Forelimb muscle (tissue), 1 donor: ENCODE measurements around the gene EFR3B. TPM values are rescaled to one million over a fixed set of nuclear protein-coding genes. Genes with fewer than 3 reads are reported as not detected.

Experiments
- DNase-seq: peaks from one replicate; pipeline ENCODE4 v3.0.0-alpha.2; 2013; ENCODE audit warnings: low read depth
- polyA plus RNA-seq: library from polyadenylated mRNA; unstranded; fragments of 120-200 nt; gene quantifications from one replicate; pipeline ENCODE4 v1.2.1, GENCODE V29; 2013; ENCODE audit not compliant: insufficient read length

The EFR3B gene
- polyA plus RNA-seq, 1 donor = 5.9 TPM

DNA sequence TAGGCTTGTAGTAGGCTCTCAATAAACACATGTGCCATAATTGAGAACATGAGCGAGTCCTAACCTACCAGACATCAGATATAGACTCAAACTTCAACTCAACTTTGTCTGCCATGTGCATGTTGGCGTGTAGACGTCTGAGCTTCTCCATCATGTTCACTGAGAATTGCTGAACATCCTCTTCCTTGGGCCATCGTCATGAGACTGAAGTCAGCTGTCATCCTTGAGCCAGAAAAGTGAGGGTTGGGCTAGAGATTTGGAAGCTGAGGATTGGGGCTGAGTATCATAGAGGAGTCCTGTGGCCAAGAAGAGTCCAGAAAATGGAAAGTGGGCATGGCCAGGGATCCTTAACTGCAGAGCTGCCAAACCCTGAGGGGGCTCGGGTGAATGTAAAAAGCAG lies 7.8 kb upstream of the EFR3B start:
- DNase-seq = no peak

DNA sequence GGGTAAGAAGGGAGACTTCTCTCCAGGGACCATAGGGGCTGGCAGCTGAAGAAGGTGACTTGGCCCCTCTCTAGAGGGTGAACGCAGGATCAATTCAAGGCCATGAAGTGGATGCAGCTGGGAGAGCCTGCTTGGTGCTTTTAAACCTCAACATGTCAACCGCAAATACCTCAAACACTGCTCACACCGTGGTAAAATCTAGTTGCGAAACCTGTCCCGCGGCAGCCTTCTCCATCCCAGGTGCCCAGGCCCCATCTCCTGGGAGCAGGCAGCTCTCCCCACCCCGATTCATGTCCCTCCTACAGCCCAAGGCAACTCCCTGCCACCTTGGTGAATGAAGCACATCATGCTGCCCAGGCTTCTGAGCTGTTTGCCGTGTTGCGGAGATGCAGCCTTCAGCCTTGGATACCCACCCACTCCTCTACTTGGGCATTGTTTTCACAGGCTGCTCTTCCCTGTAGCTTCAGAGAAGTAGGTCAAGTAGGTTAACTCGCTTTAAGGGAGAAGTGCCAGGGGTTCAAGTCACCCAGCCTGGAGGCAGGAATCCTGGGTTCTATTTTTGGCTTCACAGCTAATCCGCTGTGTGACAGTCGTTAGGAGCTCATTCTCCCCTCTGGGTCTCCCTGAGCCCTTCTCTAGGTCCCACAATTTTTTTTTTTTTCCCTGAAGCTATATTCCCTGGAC lies 6.2 kb upstream of the EFR3B start:
- no peak for DNase-seq

- no peak for DNase-seq
Observed at GRCh38 chr2:25036221-25036559, 5.7 kb upstream of the EFR3B start.

GRCh38 chr2:25039126-25039525 lies 2.8 kb upstream of the EFR3B start:
- no peak for DNase-seq

DNA sequence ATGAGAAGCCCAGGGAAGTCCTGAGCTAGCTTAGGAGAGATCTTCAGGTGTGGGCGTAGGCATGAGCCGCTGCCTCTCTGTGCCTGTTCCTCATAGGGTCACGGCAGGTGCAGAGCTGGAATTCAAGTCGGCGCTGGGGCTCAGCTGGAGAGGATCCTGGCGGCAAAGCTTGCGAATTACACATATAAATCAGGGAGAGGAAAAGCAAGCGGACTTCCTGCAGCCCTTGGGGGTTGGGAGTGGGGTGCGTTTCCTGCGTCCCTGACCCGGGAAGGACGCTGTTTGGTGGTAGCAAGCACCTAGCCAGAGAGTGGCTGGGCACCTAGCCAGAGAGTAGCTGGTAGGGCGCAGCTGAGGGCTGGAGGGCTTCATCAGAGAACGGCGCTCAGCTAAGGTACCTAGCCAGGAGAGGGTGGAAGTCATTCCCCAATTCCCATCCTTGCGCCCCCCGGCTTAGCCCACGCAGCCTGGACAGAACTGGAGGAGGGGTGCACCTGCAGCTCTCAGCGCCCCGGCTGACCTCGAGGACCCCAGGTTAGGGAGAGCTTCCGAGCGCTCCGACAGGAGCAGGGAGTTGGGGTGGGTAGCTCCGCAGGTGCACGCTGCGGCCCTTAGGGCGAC lies 459 bp upstream of the EFR3B start:
- no peak for DNase-seq

GRCh38 chr2:25042321-25043240 lies 705 bp downstream of the EFR3B start:
- DNase-seq = no peak

- no peak for DNase-seq
Observed at GRCh38 chr2:25043241-25043867, 1.5 kb downstream of the EFR3B start.

DNA sequence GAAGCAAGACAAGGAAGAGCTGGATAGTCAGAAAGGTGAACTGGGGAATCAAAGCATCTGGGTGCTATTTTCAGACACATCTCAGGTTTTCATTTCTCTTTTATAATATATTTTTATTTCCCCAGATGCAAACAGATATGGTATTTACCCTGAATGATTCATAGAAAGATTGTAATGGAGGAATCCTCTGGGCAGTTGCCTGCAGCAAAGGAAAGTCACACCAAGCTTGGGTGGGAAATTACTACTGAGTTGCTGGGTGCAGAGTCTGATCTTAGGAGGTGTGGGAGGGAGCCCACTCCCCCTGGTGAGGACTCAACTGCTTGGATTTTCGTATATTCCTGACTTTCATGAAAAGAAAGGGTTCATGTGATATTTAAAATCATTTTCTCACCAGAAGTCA lies 2.1 kb downstream of the EFR3B start:
- no peak for DNase-seq

DNA sequence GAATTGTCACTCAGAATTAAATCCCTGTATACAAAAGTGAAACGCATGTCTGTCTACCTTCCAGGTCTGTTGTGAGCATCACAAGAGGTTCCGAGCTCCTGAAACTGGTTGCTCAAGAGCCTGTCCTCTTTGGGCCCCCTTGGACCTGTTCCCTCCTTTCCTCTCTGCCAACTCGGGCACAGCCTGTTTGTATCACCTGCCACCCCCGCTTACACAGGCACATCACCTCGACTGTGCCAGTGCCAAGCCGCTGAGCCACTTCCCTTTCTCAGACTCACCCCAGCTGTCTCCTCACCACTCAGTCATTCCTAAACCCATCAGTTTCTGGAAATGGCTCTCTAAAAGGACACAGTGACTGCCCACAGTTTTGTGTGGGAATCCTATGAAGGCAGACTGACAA lies 3.1 kb downstream of the EFR3B start:
- no peak for DNase-seq

DNA sequence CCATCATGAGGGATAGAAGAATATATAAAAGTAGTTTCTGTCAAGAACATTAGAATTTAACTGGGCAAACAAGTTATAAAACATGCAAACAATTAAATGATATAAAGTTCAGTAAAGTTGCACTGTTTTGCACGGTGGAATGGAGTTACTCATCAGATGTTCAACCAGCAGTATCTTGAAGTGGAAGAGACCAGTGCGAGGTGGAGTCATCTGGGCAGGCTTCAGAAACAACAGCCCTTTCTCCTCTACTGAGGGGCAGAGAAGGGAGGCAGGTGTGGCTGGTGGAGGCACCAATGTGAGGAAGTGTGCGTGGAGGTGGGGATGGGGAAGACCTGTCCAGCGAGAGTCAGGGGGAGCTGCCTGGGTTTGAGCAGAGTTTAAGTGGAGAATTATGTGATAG lies 7.5 kb downstream of the EFR3B start:
- DNase-seq = no peak

GRCh38 chr2:25050128-25050527 lies 8.3 kb downstream of the EFR3B start:
- no peak for DNase-seq

DNA sequence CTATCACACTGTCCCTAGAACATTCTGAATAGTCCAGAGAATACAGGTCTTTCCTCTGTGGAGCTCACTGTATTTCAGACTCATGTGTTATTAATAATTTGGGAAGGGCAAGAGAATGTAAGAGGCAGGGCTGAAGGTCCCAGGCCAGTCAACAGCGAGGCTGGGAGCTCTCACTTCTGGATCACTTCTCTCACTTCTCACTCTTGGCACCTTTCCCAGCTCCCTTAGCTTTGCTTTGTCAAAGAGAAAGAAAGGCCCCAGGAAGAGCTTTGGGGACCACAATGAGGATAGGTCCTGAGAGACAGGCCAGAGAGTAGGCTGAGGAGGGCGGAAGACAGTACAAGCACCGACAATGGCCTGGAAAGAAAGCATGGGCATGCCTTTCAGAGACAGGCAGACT lies 11.2 kb downstream of the EFR3B start:
- no peak for DNase-seq

DNA sequence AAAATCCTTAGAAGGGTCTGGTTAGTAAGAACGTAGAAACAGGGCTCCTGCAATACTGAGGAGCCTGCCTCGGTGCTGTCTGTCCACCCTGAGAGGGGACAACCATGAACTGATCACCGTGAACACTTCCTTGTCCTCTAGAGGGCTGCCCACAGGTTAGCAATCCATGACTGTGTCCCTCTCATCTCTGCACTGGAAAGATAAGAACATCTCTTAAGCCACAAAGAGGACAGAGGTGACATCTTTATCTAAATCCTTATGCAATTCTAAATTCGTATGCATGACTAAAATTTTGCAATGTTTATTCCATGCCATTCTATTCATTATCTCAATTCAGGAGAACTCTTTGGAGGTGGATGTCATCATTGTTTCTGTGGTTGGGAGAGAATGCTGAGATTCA lies 12.8 kb downstream of the EFR3B start:
- no peak for DNase-seq

GRCh38 chr2:25055376-25055920 lies 13.6 kb downstream of the EFR3B start:
- DNase-seq = no peak

DNA sequence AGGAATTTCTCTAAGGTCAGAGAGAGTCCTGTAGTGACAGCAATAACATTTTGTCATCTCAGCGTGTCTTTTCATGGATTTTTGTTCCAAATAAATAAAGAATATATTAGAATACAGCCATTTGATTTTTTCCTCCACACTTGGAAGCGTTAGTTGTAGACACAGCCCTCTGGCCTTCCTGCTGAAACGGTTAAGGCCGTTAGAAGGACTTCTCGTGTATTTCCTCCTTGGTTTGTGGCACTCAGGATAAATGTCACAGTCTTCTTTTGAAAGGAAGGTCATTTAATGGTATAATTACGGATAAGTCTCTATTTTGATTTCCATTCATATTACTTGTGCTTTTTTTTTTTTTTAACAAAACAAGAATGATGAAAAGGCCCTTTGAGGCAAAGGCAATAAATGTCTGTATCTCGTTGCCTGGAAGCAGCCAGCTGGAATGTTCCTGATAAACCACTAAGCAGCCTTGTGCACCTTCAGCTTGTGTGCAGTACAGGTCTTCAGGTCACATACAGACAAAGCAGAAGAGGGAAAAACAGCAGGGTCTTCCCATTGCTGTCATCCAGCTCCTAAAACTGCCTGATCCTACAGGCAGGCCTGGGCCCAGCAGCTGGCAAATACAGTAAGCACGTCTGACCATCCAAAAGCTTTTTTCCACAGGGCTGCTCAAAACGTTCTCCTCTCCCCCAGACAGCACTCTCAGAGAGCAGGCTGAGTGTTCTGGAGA lies 14.4 kb downstream of the EFR3B start:
- DNase-seq = no peak

DNA sequence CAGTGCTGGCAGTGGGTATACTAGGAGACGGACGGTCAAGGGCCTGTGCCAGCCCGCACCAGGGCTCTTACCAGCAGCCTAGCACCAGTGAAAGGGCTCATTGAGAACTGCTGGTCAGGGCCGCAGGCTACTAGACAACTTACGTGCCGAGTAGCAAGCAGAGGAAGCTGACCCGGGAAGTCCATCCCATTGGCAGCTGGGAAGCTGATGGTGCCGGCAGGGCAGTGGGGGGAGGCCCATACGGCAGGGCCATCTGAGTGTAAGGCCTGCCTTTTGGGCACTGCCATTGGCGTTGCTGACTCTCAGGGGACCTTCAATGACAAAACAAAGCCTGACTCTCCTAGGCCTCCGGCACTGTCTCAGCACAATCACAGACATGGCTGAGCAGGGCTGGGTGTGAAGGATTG lies 20.6 kb downstream of the EFR3B start:
- no peak for DNase-seq

- DNase-seq = no peak
Observed at GRCh38 chr2:25063876-25064660, 22.2 kb downstream of the EFR3B start.

- DNase-seq = no peak
Observed at GRCh38 chr2:25065768-25066167, 23.9 kb downstream of the EFR3B start.

- DNase-seq = no peak
Observed at GRCh38 chr2:25066455-25066854, 24.6 kb downstream of the EFR3B start.

- DNase-seq = no peak
Observed at GRCh38 chr2:25068217-25068616, 26.3 kb downstream of the EFR3B start.

DNA sequence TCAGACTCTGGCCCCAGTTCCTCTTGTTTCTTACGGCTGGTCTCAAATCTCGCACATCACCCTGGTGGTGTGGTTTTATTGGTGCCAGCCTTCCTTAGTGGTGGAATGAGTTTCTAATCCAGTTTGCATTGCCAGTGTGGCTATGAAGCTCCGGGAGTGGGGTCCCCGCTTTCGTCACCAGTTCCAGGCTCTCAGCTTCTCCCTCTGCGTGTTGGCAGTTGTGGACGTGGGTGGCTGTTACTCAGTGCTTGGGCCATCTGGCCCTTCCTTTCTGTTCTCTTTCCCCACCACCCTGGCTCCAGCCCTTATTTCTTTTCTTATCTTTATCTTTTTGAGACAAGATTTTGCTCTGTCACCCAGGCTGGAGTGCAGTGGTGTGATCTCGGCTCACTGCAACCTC lies 30.1 kb downstream of the EFR3B start:
- DNase-seq = no peak
